Endothelial cell of umbilical vein (primary cell): ENCODE results near the gene OR52E6. TPM values are rescaled to one million over a fixed set of nuclear protein-coding genes. Genes with fewer than 3 reads are reported as not detected.

Source experiments
- Bru-seq: library from RNA; stranded (reverse); fragments of 400-500 nt; gene quantifications from one replicate; lab custom pipeline; 2021; lab: Mats Ljungman, UMichigan
- BruChase-seq, 2 experiments: library from RNA; stranded (reverse); fragments of 400-500 nt; gene quantifications; one replicate each; lab custom pipeline; 2021; lab: Mats Ljungman, UMichigan
- BruUV-seq: library from RNA; stranded (reverse); fragments of 400-500 nt; replicated peaks from 2 replicates; lab custom pipeline; 2021; lab: Mats Ljungman, UMichigan
- CTCF ChIA-PET: fragments of 300-600, 350-600 bp; sonication (Branson Sonifier 250); formaldehyde crosslinking; loops from one replicate; lab custom pipeline; 2021; ENCODE audit warnings: antibody characterized with exemption, inconsistent platforms; lab: Charles Lee
- POLR2A ChIA-PET: fragments of 300-600, 350-600 bp; sonication (Branson Sonifier 250); formaldehyde crosslinking; loops from one replicate; lab custom pipeline; 2021; ENCODE audit warnings: antibody characterized with exemption, inconsistent platforms; lab: Charles Lee
- DNase-seq: peaks from one replicate; pipeline ENCODE4 v3.0.0-alpha.2; 2011; ENCODE audit warnings: low read depth, low spot score
- FAIRE-seq: peaks from 2 replicates; lab custom pipeline; 2011; peaks lifted over from hg19 to GRCh38; lab: Jason Lieb, UNC
- H2AFZ ChIP-seq: 2 replicates; pipeline ENCODE4 v1.6.0; 2012; ENCODE audit warnings: low read depth, low read length, control low read depth, inconsistent platforms
- H3K27ac ChIP-seq: 2 replicates; pipeline ENCODE4 v1.5.1; 2011; ENCODE audit warnings: low read depth, mild to moderate bottlenecking, control low read depth, low read length, moderate library complexity; ENCODE audit not compliant: insufficient read depth
- H3K27me3 ChIP-seq, 2 experiments: 2 replicates each; pipeline versions ENCODE4 v1.6.0 to v1.6.1; 2011; ENCODE audit warnings: low read length in 2 of 2, mixed read lengths in 1 of 2; ENCODE audit not compliant: control insufficient read depth in 2 of 2, insufficient read depth in 2 of 2
- H3K36me3 ChIP-seq, 2 experiments: 2 replicates in 1 of 2; 3 replicates in 1 of 2; pipeline ENCODE4 v1.5.1; 2011; ENCODE audit warnings: low read length in 2 of 2, mild to moderate bottlenecking in 1 of 2, moderate library complexity in 1 of 2; ENCODE audit not compliant: control insufficient read depth in 2 of 2, insufficient read depth in 2 of 2; ENCODE audit errors: extremely low read depth in 1 of 2
- H3K4me1 ChIP-seq: 3 replicates; pipeline ENCODE4 v1.5.1; 2011; ENCODE audit warnings: mild to moderate bottlenecking, low read length; ENCODE audit not compliant: control insufficient read depth, insufficient read depth; ENCODE audit errors: extremely low read depth
- H3K4me2 ChIP-seq: 2 replicates; pipeline ENCODE4 v1.6.1; 2011; ENCODE audit warnings: low read length, control low read depth, mixed read lengths; ENCODE audit not compliant: insufficient read depth
- H3K4me3 ChIP-seq, 3 experiments: fragments of 200-600 bp in 1 of 3; sonication (generic), shearing (Covaris generic) in 1 of 3; replicated peaks in 1 of 3; 2 replicates each; pipeline ENCODE4 v1.5.1; 2011 to 2016; ENCODE audit warnings: control low read depth in 3 of 3, low read length in 3 of 3, mild to moderate bottlenecking in 2 of 3, inconsistent platforms in 1 of 3, low read depth in 1 of 3, moderate library complexity in 1 of 3; ENCODE audit not compliant: insufficient read depth in 1 of 3
- H3K79me2 ChIP-seq: 2 replicates; pipeline ENCODE4 v1.6.0; 2012; ENCODE audit warnings: low read length, inconsistent platforms; ENCODE audit not compliant: control insufficient read depth, insufficient read depth
- H3K9ac ChIP-seq: replicated peaks from 2 replicates; pipeline ENCODE3; 2011; ENCODE audit warnings: low read length, control low read depth; ENCODE audit not compliant: insufficient read depth; ENCODE audit errors: extremely low read depth
- H3K9me1 ChIP-seq: replicated peaks from 3 replicates; pipeline ENCODE4 v1.6.0; 2011; ENCODE audit warnings: mild to moderate bottlenecking, low read length; ENCODE audit not compliant: control insufficient read depth, insufficient read depth; ENCODE audit errors: extremely low read depth
- H3K9me3 ChIP-seq: replicated peaks from 2 replicates; pipeline ENCODE4 v1.5.1; 2012; ENCODE audit warnings: low read length, inconsistent platforms; ENCODE audit not compliant: control insufficient read depth, insufficient read depth
- H4K20me1 ChIP-seq: replicated peaks from 2 replicates; pipeline ENCODE3; 2011; ENCODE audit warnings: mild to moderate bottlenecking, low read length; ENCODE audit not compliant: control insufficient read depth, insufficient read depth; ENCODE audit errors: extremely low read depth
- CTCF ChIP-seq, 2 donors: IDR thresholded peaks; 1 replicate in 1 of 2; 2 replicates in 1 of 2; pipeline ENCODE4 v1.5.1; 2011; ENCODE audit warnings: low read length in 2 of 2, mild to moderate bottlenecking in 2 of 2, moderate library complexity in 2 of 2, control low read depth in 1 of 2, inconsistent platforms in 1 of 2, low read depth in 1 of 2; ENCODE audit not compliant: insufficient read depth in 1 of 2; ENCODE audit errors: extremely low read depth in 1 of 2
- FOS ChIP-seq: IDR thresholded peaks from 2 replicates; pipeline ENCODE4 v1.6.1; 2011; ENCODE audit warnings: mild to moderate bottlenecking, low read length, moderate library complexity, borderline replicate concordance; ENCODE audit not compliant: insufficient read depth
- MAX ChIP-seq: IDR thresholded peaks from 2 replicates; pipeline ENCODE4 v1.6.1; 2011; ENCODE audit not compliant: insufficient read depth, insufficient read length
- MYC ChIP-seq: IDR thresholded peaks from one replicate; pipeline ENCODE4 v1.6.1; 2011; ENCODE audit warnings: mild to moderate bottlenecking, low read depth, low read length
- POLR2AphosphoS5 ChIP-seq: IDR thresholded peaks from 2 replicates; pipeline ENCODE4 v1.6.1; 2012; ENCODE audit warnings: low read depth, mild to moderate bottlenecking, control low read depth, low read length, moderate library complexity; ENCODE audit not compliant: insufficient read depth
- dilution Hi-C: fragments of 300-500 bp; cut with MboI; formaldehyde crosslinking; loops from one replicate; pipeline ENCODE4 v1.15.0; 2019; ENCODE audit warnings: low sequenced_read_pairs; ENCODE audit not compliant: extremely low pct_ligation_motif_present
- intact Hi-C: fragments of 100-400 bp; cut with micrococcal nuclease; formaldehyde crosslinking; loops from one replicate; pipeline ENCODE4 v1.10.0; 2022
- long read RNA-seq: library from polyadenylated mRNA; stranded (forward); transcript quantifications from one replicate; pipeline ENCODE4 v2.0.0, GENCODE V29; 2021
- polyA minus RNA-seq, 3 experiments: library from RNA; depleted of rRNA, polyadenylated mRNA; stranded (reverse); fragments of >200 nt; gene quantifications; 1 replicate in 1 of 3; 2 replicates in 2 of 3; pipeline ENCODE4 v1.2.3, GENCODE V29; 2011
- polyA plus RNA-seq, 4 experiments: library from polyadenylated mRNA; depleted of rRNA in 3 of 4; stranded (reverse) in 3 of 4; unstranded in 1 of 4; fragments of >200 nt; gene quantifications; 2 replicates each; pipeline versions ENCODE4 v1.2.1 to v1.2.3, GENCODE V29; 2011 to 2012; ENCODE audit warnings: missing spikeins in 1 of 4
- total RNA-seq: library from RNA; stranded (reverse); gene quantifications from 2 replicates; pipeline ENCODE4 v1.2.3, GENCODE V29; 2021

Gene OR52E6
- total RNA-seq (not detected in 2 replicates), polyA plus RNA-seq (not detected in 2 replicates), polyA minus RNA-seq (not detected in 2 replicates), Bru-seq, nascent RNA (not detected), BruChase-seq, experiment 1, labeled RNA remaining after a 6-hour chase (not detected), BruChase-seq, experiment 2, labeled RNA remaining after a 2-hour chase (not detected)
- not detected in 2 replicates for polyA plus RNA-seq (2011; cell fraction: cytosol; rRNA removed)
- not detected in 2 replicates for polyA plus RNA-seq (2011; cell fraction: nucleus; rRNA removed)
- not detected in 2 replicates for polyA plus RNA-seq (2012)
- polyA minus RNA-seq (2011; cell fraction: cytosol; rRNA and poly(A)+ RNA removed) = not detected
- polyA minus RNA-seq (2011; cell fraction: nucleus; rRNA and poly(A)+ RNA removed) = not detected in 2 replicates
- long read RNA-seq = 0 reads

- no peaks in the 10 kb centered on the region for H3K4me1 ChIP-seq
- no peak within 1 kb of the TSS for H3K4me3 ChIP-seq
- no peak within 1 kb of the TSS for H3K4me2 ChIP-seq
- intact Hi-C loops (no loop called here), dilution Hi-C loops (no loop called here)
- H3K36me3 ChIP-seq = no peaks in the 10 kb centered on the region
- H3K9me1 ChIP-seq = no peaks in the 10 kb centered on the region
- no peak for DNase-seq
- no TSS peak for BruUV-seq
- H3K9me3 ChIP-seq = no peaks in the 10 kb centered on the region
- H4K20me1 ChIP-seq = no peaks in the 10 kb centered on the region
- FAIRE-seq = no peak
- H3K79me2 ChIP-seq = no peaks in the 10 kb centered on the region
- H2AFZ ChIP-seq = no peak within 1 kb of the TSS
- TF ChIP-seq MAX (no peak), MYC (no peak), POLR2AphosphoS5 (no peak), FOS (no peak)
- ChIA-PET CTCF (no interaction called here), POLR2A (no interaction called here)
- H3K9ac ChIP-seq = no peak within 1 kb of the TSS
- H3K27ac ChIP-seq = no peak within 1 kb of the TSS
- H3K27me3 ChIP-seq = no peaks in the 10 kb centered on the region
Observed at GRCh38 chr11:5841797-5842196, at the start of gene OR52E6. Gene OR52E6, minus strand, starts transcription at chr11:5841897. Its CDS starts 0 bp downstream, at chr11:5841897.

GRCh38 chr11:5891216-5891800 is 49.6 kb upstream of the OR52E6 start:
- Histone ChIP-seq H3K79me2 (no peaks in the 10 kb centered on the region), H3K9me1 (no peaks in the 10 kb centered on the region), H3K27ac (no peak overlapping the region), H3K4me2 (no peak overlapping the region), H3K4me1 (no peaks in the 10 kb centered on the region), H3K9me3 (no peaks in the 10 kb centered on the region), H3K9ac (no peak overlapping the region), H2AFZ (no peak overlapping the region), H4K20me1 (no peaks in the 10 kb centered on the region), H3K27me3 (no peaks in the 10 kb centered on the region), H3K4me3 (no peak overlapping the region), H3K36me3 (no peaks in the 10 kb centered on the region)
- POLR2A ChIA-PET = no interaction called here
- dilution Hi-C loops (no loop called here), intact Hi-C loops (loop anchor here (1.0 to 5.0 kb wide), 2 partner anchors 415 to 769 kb away; no protein-coding TSS in a partner anchor)
- no peak for TF ChIP-seq MAX
- no peak for TF ChIP-seq POLR2AphosphoS5
- peak in 1 of 2 donors; percentile 13 for TF ChIP-seq CTCF (IDR thresholded peaks at IDR 0.05; ENCODE audit: extremely low read depth in 1 of 2, insufficient read depth in 1 of 2, low read depth in 1 of 2, low read length in 2 of 2)
- no TSS peak for BruUV-seq
- DNase-seq = peak; percentile 32
- CTCF ChIA-PET = interaction anchor here (0.6 to 1.4 kb wide), 39 partner anchors 9 to 1299 kb away, joined by 3 to 29 read pairs (median 4); partner anchors contain the start of genes OR51D1, OR52E4 and TRIM5
- peak; percentile 76 for FAIRE-seq
